Measurements from ENCODE around the gene TP53AIP1. TPM values are rescaled to one million over a fixed set of nuclear protein-coding genes. Genes with fewer than 3 reads are reported as not detected.
A peak's percentile ranks its signal among the peaks of the same experiment; 100 is the strongest.

The TP53AIP1 gene
- total RNA-seq, 4 donors from 2014 or later, result 1.0 TPM; not detected in 3

DNA sequence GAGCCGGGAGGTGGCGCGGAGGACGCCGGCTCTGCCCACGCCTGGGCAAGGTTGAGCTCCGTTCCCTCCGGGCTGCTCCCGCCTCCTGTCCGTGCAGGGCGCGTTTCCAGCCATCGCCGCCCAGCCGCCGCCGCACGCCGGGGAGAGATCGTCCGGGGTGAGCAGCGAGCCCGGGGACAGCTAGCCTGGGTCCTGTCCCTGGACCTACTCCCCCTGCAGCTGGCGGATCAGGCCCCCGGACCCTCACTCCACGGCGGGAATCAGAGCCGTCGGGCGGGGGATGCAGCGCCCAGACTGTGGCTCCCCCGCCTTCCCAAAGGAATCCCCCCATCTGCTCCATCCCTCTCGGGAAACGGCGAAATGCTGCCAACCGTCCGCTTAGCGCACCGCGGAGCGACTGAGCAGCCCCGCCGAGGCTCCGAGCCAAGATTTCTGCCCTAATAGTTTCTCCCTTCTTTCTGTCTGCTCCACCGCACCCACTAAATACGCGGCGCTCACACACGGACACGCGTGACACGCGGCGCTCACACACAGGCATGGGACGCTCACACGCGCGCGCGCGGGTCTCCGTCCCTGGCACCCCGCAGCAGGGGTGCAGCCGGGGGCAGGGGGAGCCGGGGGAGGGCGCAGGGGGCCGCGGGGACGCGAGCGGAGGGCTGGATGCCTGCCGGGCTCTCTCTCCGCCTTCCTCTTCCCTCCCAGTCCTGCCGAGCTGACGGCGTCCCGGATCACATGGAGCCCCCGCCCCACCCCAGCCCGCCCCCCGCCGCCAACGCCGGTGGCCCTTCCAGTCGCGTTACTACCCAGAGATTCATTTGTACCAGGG, 51.9 kb downstream of the TP53AIP1 start, which contains the start of gene KCNJ5:
Gene KCNJ5 (plus strand): TSS at position 814 of the 826 bp plus-strand sequence. CDS start 19,918 bp downstream, outside the sequence.
- H3K4me1 ChIP-seq, result peaks cover 0 to 12% of the 10 kb centered on the region in 2 donors
- no peak for TF ChIP-seq POLR2A (IDR thresholded peaks at IDR 0.05)
- TF ChIP-seq, protein P1, sequence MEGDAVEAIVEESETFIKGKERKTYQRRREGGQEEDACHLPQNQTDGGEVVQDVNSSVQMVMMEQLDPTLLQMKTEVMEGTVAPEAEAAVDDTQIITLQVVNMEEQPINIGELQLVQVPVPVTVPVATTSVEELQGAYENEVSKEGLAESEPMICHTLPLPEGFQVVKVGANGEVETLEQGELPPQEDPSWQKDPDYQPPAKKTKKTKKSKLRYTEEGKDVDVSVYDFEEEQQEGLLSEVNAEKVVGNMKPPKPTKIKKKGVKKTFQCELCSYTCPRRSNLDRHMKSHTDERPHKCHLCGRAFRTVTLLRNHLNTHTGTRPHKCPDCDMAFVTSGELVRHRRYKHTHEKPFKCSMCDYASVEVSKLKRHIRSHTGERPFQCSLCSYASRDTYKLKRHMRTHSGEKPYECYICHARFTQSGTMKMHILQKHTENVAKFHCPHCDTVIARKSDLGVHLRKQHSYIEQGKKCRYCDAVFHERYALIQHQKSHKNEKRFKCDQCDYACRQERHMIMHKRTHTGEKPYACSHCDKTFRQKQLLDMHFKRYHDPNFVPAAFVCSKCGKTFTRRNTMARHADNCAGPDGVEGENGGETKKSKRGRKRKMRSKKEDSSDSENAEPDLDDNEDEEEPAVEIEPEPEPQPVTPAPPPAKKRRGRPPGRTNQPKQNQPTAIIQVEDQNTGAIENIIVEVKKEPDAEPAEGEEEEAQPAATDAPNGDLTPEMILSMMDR (IDR thresholded peaks at IDR 0.05), result no peak
- no peaks in the 10 kb centered on the region for H3K36me3 ChIP-seq
- peak in 1 of 2 donors; percentile 23 for DNase-seq
- no peak within 1 kb of the TSS for H3K27ac ChIP-seq
- no peaks in the 10 kb centered on the region for H3K27me3 ChIP-seq
- H3K4me3 ChIP-seq, result peak within 1 kb of the TSS; percentile 25 to 38
- no peaks in the 10 kb centered on the region for H3K9me3 ChIP-seq
- intact Hi-C loops (cut with DNase I; ENCODE audit: low total_unique reads), result no loop called here

DNA sequence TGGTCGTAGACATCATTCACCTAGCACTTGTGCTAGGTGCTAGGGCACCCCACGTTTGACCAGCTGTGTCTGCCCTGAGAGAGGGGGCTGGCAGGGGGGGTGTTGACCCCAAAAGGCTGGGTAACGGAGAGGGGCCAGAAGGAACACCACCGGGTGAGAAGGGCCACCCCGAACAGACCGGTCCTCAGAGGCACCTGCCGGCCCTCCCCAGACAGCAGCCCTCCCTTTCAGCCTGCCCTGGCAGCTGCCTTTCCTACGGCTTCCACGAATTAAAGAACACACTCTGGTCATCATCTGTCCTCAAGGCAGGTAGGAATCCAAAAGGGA, 52.5 kb downstream of the TP53AIP1 start:
- no peaks in the 10 kb centered on the region for H3K27me3 ChIP-seq
- no peak for DNase-seq
- H3K36me3 ChIP-seq, result no peaks in the 10 kb centered on the region
- intact Hi-C loops (cut with DNase I; ENCODE audit: low total_unique reads), result no loop called here
- peaks cover 0 to 12% of the 10 kb centered on the region in 2 donors for H3K4me1 ChIP-seq
- H3K9me3 ChIP-seq, result no peaks in the 10 kb centered on the region
- peak overlapping the region; percentile 25 to 38 for H3K4me3 ChIP-seq
- H3K27ac ChIP-seq, result no peak overlapping the region
- TF ChIP-seq, protein P1 (IDR thresholded peaks at IDR 0.05), result no peak
- no peak for TF ChIP-seq POLR2A (IDR thresholded peaks at IDR 0.05)

DNA sequence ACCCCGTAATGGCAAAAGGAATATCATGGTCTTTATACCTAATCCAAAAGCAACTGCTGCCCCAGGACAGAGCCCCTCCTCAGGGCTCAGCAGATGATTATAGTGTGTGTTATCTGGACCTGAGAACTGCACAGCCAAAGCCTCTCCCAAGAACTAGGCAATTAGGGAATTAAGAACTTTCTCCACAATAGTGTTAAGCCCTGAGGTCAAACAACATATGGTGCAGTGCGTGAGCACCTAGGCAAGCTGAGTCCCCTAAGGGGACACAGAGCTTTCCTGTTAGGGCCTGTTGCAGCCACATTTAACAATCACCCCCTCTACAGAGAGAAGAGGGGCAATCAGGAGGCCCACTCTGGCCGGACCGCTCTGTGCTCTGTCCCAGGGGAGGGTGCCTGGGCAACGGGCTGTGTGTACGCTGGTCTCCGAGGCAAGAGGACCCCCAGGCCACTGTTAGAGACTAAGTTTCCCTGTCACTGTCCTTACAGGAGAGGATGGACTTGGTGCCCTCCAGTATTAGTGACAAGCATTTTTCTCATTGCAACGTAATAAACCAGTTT, 52.9 kb downstream of the TP53AIP1 start:
- no peak for DNase-seq
- H3K9me3 ChIP-seq, result no peaks in the 10 kb centered on the region
- H3K4me3 ChIP-seq, result no peak overlapping the region
- intact Hi-C loops (cut with DNase I; ENCODE audit: low total_unique reads), result no loop called here
- H3K27me3 ChIP-seq, result no peaks in the 10 kb centered on the region
- no peaks in the 10 kb centered on the region for H3K36me3 ChIP-seq
- peaks cover 0 to 12% of the 10 kb centered on the region in 2 donors for H3K4me1 ChIP-seq
- H3K27ac ChIP-seq, result no peak overlapping the region
- TF ChIP-seq POLR2A (IDR thresholded peaks at IDR 0.05), result no peak
- TF ChIP-seq, protein P1 (IDR thresholded peaks at IDR 0.05), result no peak

DNA sequence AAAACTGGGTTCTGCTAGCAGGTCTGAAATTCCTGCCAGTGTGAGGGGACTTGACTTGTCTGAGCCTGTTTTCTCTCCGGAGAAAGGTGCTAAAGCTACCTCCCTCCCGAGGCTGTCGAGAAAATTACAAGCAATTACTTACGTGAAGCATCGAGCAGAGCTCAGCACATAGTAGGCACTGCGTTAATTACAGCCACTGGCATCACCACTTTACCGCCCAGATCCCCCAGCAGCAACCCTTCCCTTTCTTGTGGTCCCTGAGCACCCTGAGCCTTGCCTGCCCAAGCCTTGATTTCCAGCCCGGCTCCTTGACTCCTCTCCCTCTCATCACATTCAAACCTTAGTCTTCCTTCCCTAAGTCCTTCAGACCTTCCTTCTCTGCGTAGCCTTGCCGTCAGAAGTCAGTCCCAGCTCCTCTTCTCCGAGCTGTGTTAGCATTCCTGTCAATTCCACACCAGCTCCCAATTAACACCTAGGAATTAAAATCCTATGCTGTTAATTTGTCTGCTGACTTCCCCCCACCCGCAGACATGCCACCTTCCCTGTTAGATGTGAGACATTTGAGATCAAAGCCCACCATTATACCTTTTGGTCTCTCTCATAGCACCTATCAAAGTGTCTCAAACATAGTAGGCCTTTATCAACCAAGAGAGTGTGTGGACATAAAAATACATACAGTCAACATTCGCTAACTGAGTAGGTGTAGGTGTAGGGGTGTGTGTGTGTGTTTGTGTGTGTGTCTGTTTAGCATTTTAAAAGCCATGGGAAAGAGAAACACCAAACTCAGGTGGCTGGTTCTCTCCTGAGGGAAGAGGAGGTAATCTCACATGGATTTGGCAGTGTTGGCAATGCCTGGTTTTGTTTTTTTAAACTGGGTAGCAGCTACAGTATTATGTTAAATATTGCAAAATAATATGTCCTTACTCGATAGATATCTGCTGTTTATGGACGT, 54.4 kb downstream of the TP53AIP1 start:
- intact Hi-C loops (cut with DNase I; ENCODE audit: low total_unique reads), result no loop called here
- no peak for DNase-seq
- no peaks in the 10 kb centered on the region for H3K27me3 ChIP-seq
- no peak overlapping the region for H3K27ac ChIP-seq
- H3K4me3 ChIP-seq, result no peak overlapping the region
- H3K4me1 ChIP-seq, result peaks cover 0 to 12% of the 10 kb centered on the region in 2 donors
- no peaks in the 10 kb centered on the region for H3K36me3 ChIP-seq
- TF ChIP-seq, protein P1 (IDR thresholded peaks at IDR 0.05), result no peak
- TF ChIP-seq POLR2A (IDR thresholded peaks at IDR 0.05), result no peak
- no peaks in the 10 kb centered on the region for H3K9me3 ChIP-seq

All from uterus (tissue), 4 donors.